ENCODE results near the gene PTPA. TPM values are rescaled to one million over a fixed set of nuclear protein-coding genes. Genes with fewer than 3 reads are reported as not detected.
A peak's percentile ranks its signal among the peaks of the same experiment; 100 is the strongest.

Gene PTPA
- total and polyA plus RNA-seq, 10 donors, result 38.8 to 107 (median 88.5) TPM

GRCh38 chr9:129081388-129081904 is 29.8 kb upstream of the PTPA start:
- intact Hi-C loops (cut with DNase I; ENCODE audit: low total_unique reads), result no loop called here
- peak overlapping the region; percentile 75 to 95 (median 90) for H3K27ac ChIP-seq
- H3K4me3 ChIP-seq, result peak overlapping the region; percentile 72 to 100 (median 91)
- H3K9me3 ChIP-seq, result no peaks in the 10 kb centered on the region
- H3K27me3 ChIP-seq (replicated peaks in 1 of 7), result no peaks in the 10 kb centered on the region
- H3K4me1 ChIP-seq, result peaks cover 16 to 45% (median 26%) of the 10 kb centered on the region in 6 donors
- DNase-seq, result peak; percentile 82
- WGBS, 5 donors, result 2 to 6% (median 4%) methylated on average over 15 to 30 of the region's 30 CpGs
- TF ChIP-seq POLR2AphosphoS5 (IDR thresholded peaks at IDR 0.05) (no peak), POLR2A (IDR thresholded peaks at IDR 0.05) (no peak)
- TF ChIP-seq, protein P1, sequence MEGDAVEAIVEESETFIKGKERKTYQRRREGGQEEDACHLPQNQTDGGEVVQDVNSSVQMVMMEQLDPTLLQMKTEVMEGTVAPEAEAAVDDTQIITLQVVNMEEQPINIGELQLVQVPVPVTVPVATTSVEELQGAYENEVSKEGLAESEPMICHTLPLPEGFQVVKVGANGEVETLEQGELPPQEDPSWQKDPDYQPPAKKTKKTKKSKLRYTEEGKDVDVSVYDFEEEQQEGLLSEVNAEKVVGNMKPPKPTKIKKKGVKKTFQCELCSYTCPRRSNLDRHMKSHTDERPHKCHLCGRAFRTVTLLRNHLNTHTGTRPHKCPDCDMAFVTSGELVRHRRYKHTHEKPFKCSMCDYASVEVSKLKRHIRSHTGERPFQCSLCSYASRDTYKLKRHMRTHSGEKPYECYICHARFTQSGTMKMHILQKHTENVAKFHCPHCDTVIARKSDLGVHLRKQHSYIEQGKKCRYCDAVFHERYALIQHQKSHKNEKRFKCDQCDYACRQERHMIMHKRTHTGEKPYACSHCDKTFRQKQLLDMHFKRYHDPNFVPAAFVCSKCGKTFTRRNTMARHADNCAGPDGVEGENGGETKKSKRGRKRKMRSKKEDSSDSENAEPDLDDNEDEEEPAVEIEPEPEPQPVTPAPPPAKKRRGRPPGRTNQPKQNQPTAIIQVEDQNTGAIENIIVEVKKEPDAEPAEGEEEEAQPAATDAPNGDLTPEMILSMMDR (IDR thresholded peaks at IDR 0.05 in 8 of 11, conservative IDR thresholded peaks at IDR 0.05 in 3 of 11), result no peak
- peaks cover 0 to 28% (median 18%) of the 10 kb centered on the region in 6 donors for H3K36me3 ChIP-seq

DNA sequence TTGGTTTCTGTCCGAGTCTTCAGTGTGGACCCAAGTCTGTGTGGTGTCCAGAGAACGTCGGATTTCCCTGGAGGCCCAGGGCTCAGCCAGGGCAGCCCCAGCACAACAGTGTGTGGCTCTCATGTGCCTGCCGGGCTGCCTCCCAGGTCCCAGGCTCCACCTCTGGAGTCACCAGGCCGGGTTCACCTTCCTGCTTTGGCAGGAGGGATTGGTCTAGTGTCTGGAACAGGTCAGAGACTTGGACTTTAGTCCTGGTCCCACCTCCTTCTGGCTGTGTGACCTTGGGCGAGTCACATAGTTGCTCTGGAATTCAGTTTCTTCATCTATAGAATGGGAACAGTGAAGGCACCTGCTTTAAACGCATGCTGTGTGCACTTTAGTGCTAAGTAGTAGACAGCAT is 27.1 kb upstream of the PTPA start:
- intact Hi-C loops (cut with DNase I; ENCODE audit: low total_unique reads), result no loop called here
- no peak overlapping the region for H3K27ac ChIP-seq
- peaks cover under 1 to 55% (median 37%) of the 10 kb centered on the region in 6 donors for H3K36me3 ChIP-seq
- 90 to 96% (median 94%) methylated on average over 5 to 7 of the region's 7 CpGs for WGBS, 5 donors
- DNase-seq, result no peak
- TF ChIP-seq POLR2AphosphoS5 (IDR thresholded peaks at IDR 0.05), result no peak
- TF ChIP-seq, protein P1 (IDR thresholded peaks at IDR 0.05 in 8 of 11, conservative IDR thresholded peaks at IDR 0.05 in 3 of 11), result no peak
- TF ChIP-seq POLR2A (IDR thresholded peaks at IDR 0.05), result no peak
- H3K9me3 ChIP-seq, result no peaks in the 10 kb centered on the region
- peaks cover 16 to 44% (median 26%) of the 10 kb centered on the region in 6 donors for H3K4me1 ChIP-seq
- no peak overlapping the region for H3K4me3 ChIP-seq
- no peaks in the 10 kb centered on the region for H3K27me3 ChIP-seq (replicated peaks in 1 of 7)

GRCh38 chr9:129089246-129089645 is 22.0 kb upstream of the PTPA start:
- H3K9me3 ChIP-seq, result no peaks in the 10 kb centered on the region
- no peak overlapping the region for H3K27ac ChIP-seq
- intact Hi-C loops (cut with DNase I; ENCODE audit: low total_unique reads), result no loop called here
- 90 to 98% (median 94%) methylated on average over 8 to 15 of the region's 15 CpGs for WGBS, 5 donors
- peak in 1 of 3 donors; percentile 7 for TF ChIP-seq POLR2AphosphoS5 (IDR thresholded peaks at IDR 0.05)
- TF ChIP-seq, protein P1 (IDR thresholded peaks at IDR 0.05 in 8 of 11, conservative IDR thresholded peaks at IDR 0.05 in 3 of 11), result no peak
- TF ChIP-seq POLR2A (IDR thresholded peaks at IDR 0.05), result no peak
- H3K36me3 ChIP-seq, result peaks cover 5 to 70% (median 50%) of the 10 kb centered on the region in 6 donors
- no peaks in the 10 kb centered on the region for H3K27me3 ChIP-seq (replicated peaks in 1 of 7)
- peaks cover 0 to 5% (median under 1%) of the 10 kb centered on the region in 6 donors for H3K4me1 ChIP-seq
- no peak for DNase-seq
- H3K4me3 ChIP-seq, result no peak overlapping the region

DNA sequence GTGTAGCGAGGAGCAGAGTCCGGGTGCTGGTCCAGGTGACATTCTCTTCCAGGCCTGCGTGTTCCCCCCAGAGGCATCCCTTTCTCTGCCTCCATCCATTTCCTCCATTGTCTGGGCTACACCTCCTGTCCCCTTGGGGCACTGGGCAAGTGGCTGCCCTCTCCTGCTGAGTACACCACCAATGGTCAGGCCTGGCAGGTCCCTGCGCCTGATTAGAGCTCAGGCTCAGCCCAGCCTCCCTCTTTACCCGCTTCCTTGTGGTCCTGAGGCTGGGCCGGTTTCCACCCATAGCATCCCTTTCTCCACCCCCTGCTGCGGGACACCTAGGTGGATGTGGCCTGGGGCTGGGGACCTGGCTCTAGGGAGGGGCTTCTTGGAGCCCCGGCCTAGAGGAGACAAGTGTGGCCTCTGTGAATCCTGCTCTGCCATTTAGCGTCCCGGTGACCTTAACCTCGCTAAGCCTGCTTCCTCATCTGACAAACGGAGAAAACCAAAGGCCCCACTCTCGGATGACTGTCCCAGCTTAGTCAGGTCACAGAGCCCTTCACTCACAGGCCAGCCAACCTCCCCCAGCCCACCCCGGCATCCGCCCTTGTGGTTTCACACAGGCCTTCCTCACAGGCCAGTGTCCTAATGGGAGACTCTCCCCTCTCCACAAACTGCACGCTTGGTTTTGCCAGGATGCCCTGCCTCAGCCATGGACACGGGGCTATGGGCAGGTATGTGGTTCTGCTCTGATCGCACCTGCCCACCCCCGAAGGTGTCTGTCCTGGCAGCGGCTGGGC is 17.4 kb upstream of the PTPA start:
- H3K27ac ChIP-seq, result peak overlapping the region in 7 of 8 donors; percentile 30 to 75 (median 65)
- peaks cover 0 to 18% (median 9%) of the 10 kb centered on the region in 6 donors for H3K4me1 ChIP-seq
- H3K36me3 ChIP-seq, result peaks cover 5 to 66% (median 28%) of the 10 kb centered on the region in 6 donors
- intact Hi-C loops (cut with DNase I; ENCODE audit: low total_unique reads), result no loop called here
- 68 to 79% (median 73%) methylated on average over 17 to 20 of the region's 20 CpGs for WGBS, 5 donors
- no peak overlapping the region for H3K4me3 ChIP-seq
- H3K9me3 ChIP-seq, result no peaks in the 10 kb centered on the region
- TF ChIP-seq POLR2A (IDR thresholded peaks at IDR 0.05), result no peak
- no peak for TF ChIP-seq POLR2AphosphoS5 (IDR thresholded peaks at IDR 0.05)
- TF ChIP-seq, protein P1 (IDR thresholded peaks at IDR 0.05 in 8 of 11, conservative IDR thresholded peaks at IDR 0.05 in 3 of 11), result no peak
- no peaks in the 10 kb centered on the region for H3K27me3 ChIP-seq (replicated peaks in 1 of 7)
- no peak for DNase-seq

Data from spleen (tissue), 11 donors.